Hepatocyte (in vitro differentiated cells): Measurements from ENCODE around the gene PRKAG2.

Experiments used
- EZH2 ChIP-seq: fragments of 200-600 bp; sonication (generic); IDR thresholded peaks from 2 replicates; pipeline ENCODE4 v1.6.1; 2016; ENCODE audit warnings: antibody characterized with exemption, mild to moderate bottlenecking, borderline replicate concordance
- TF ChIP-seq, protein P1 (sequence below): fragments of 200-600 bp; sonication (generic); IDR thresholded peaks from 2 replicates; pipeline ENCODE4 v1.5.1; 2016; ENCODE audit warnings: antibody characterized with exemption, mild to moderate bottlenecking; ENCODE audit not compliant: poor library complexity

DNA sequence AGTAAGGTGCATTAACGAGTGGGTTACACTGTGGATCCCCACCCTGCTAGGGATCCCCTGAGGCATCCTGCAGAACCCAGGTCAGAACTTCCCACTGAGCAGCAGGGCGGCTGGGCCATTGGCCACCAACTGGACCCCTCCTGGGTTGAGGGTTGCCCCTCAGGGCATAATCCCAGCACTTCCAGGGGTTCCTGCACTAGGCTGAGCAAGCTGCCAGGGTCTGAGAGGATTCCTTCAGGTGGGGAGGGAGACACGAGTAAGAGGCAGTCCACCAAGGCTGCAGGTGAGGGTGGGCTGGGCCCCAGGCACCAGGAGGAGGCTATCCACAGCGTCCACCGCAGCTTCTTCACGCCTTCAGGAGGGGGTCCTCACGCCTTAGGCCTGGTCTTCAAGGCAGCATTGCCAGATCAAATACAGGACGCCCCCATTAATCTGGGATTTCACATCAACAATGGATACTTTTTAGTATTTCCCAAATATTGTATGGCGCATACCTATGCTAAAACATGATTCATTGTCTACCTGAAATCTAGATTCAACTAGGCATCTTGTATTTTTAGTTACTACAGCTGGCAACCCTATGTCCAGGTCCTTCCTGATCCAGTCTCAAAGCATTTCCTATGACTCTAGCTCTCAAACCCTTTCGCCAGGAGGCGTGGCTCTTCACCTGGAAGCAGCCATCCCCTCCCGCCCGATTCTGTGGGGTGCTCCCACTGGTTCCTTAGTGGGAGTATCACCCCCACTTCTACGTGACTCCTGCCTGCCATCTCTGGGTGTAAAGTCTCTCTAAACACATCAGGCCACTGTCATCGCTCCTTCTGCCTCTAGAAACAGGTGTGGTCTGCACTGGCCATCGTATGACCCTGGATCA, 4.1 kb downstream of the PRKAG2 start:
- TF ChIP-seq, protein P1, sequence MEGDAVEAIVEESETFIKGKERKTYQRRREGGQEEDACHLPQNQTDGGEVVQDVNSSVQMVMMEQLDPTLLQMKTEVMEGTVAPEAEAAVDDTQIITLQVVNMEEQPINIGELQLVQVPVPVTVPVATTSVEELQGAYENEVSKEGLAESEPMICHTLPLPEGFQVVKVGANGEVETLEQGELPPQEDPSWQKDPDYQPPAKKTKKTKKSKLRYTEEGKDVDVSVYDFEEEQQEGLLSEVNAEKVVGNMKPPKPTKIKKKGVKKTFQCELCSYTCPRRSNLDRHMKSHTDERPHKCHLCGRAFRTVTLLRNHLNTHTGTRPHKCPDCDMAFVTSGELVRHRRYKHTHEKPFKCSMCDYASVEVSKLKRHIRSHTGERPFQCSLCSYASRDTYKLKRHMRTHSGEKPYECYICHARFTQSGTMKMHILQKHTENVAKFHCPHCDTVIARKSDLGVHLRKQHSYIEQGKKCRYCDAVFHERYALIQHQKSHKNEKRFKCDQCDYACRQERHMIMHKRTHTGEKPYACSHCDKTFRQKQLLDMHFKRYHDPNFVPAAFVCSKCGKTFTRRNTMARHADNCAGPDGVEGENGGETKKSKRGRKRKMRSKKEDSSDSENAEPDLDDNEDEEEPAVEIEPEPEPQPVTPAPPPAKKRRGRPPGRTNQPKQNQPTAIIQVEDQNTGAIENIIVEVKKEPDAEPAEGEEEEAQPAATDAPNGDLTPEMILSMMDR: no peak
- no peak for TF ChIP-seq EZH2
